HepG2 (cell line): ENCODE results near the gene SCAI. TPM values are rescaled to one million over a fixed set of nuclear protein-coding genes. Genes with fewer than 3 reads are reported as not detected.

Experiments
- ATAD3A ChIP-seq: sonication (generic); formaldehyde crosslinking; IDR thresholded peaks from 2 replicates; pipeline ENCODE4 v1.4.0; 2020; ENCODE audit warnings: missing genetic modification reagents
- ATRX ChIP-seq: sonication (generic); formaldehyde crosslinking; IDR thresholded peaks from 2 replicates; pipeline ENCODE4 v1.4.0; 2020; ENCODE audit warnings: missing genetic modification reagents, borderline replicate concordance
- CBX5 ChIP-seq: sonication (generic); formaldehyde crosslinking; IDR thresholded peaks from 2 replicates; pipeline ENCODE4 v1.4.0; 2020; ENCODE audit warnings: missing genetic modification reagents, borderline replicate concordance
- CC2D1A ChIP-seq: sonication (generic); formaldehyde crosslinking; IDR thresholded peaks from 2 replicates; pipeline ENCODE4 v1.8.1; 2023; ENCODE audit warnings: mild to moderate bottlenecking, missing genetic modification reagents
- KLF16 ChIP-seq, 2 experiments: sonication (generic) in 1 of 2; formaldehyde crosslinking in 1 of 2; IDR thresholded peaks; 2 replicates each; pipeline versions ENCODE4 v1.6.1 to v1.8.0; 2016 to 2023; ENCODE audit warnings: missing genetic modification reagents in 2 of 2, missing compliant biosample characterization in 1 of 2
- MAFG ChIP-seq: sonication (generic); formaldehyde crosslinking; IDR thresholded peaks from 2 replicates; pipeline ENCODE4 v1.5.1; 2020; ENCODE audit warnings: mild to moderate bottlenecking, missing genetic modification reagents
- MLLT10 ChIP-seq: sonication (generic); formaldehyde crosslinking; IDR thresholded peaks from 2 replicates; pipeline ENCODE4 v1.4.0; 2020; ENCODE audit warnings: missing genetic modification reagents
- PRDM4 ChIP-seq: sonication (generic); formaldehyde crosslinking; IDR thresholded peaks from 2 replicates; pipeline ENCODE4 v1.9.0; 2021; ENCODE audit warnings: missing genetic modification reagents, borderline replicate concordance
- RFX1 ChIP-seq: fragments of 450-650 bp; IDR thresholded peaks from 2 replicates; pipeline ENCODE4 v1.6.1; 2017
- TBX3 ChIP-seq: fragments of 450-650 bp; IDR thresholded peaks from 2 replicates; pipeline ENCODE4 v1.6.1; 2017; ENCODE audit warnings: antibody characterized with exemption, mild to moderate bottlenecking, inconsistent platforms, borderline replicate concordance
- ZC3H4 ChIP-seq: sonication (generic); formaldehyde crosslinking; IDR thresholded peaks from 2 replicates; pipeline ENCODE4 v1.4.0; 2020; ENCODE audit warnings: missing genetic modification reagents, borderline replicate concordance
- ZFY ChIP-seq: sonication (generic); formaldehyde crosslinking; IDR thresholded peaks from 2 replicates; pipeline ENCODE4 v1.4.0; 2020; ENCODE audit warnings: missing genetic modification reagents
- ZNF326 ChIP-seq: sonication (generic); formaldehyde crosslinking; IDR thresholded peaks from 2 replicates; pipeline ENCODE4 v1.4.0; 2020; ENCODE audit warnings: missing genetic modification reagents, borderline replicate concordance
- ZNF432 ChIP-seq: sonication (generic); formaldehyde crosslinking; IDR thresholded peaks from 2 replicates; pipeline ENCODE4 v1.5.0; 2020; ENCODE audit warnings: missing genetic modification reagents, mild to moderate bottlenecking, borderline replicate concordance
- ZNF44 ChIP-seq: sonication (generic); formaldehyde crosslinking; IDR thresholded peaks from 2 replicates; pipeline ENCODE4 v1.5.1; 2020; ENCODE audit warnings: mild to moderate bottlenecking, missing genetic modification reagents
- ZNF709 ChIP-seq: sonication (generic); formaldehyde crosslinking; IDR thresholded peaks from 2 replicates; pipeline ENCODE4 v1.5.0; 2020; ENCODE audit warnings: mild to moderate bottlenecking, missing genetic modification reagents
- ZNF761 ChIP-seq: sonication (generic); formaldehyde crosslinking; conservative IDR thresholded peaks from 2 replicates; pipeline ENCODE4 v1.4.0; 2020; ENCODE audit warnings: mild to moderate bottlenecking, missing genetic modification reagents
- polyA plus RNA-seq, 8 experiments: library from polyadenylated mRNA; depleted of rRNA in 3 of 8; stranded (reverse) in 7 of 8; unstranded in 1 of 8; fragments of >200 nt; fragmentation: Illumina TruSeq in 4 of 8; extraction: Trizol in 4 of 8; gene quantifications; 2 replicates each; pipeline versions ENCODE4 v1.2.1 to v1.2.3, GENCODE V29; 2011 to 2016; ENCODE audit warnings: low read depth in 4 of 8, missing spikeins in 1 of 8, mixed read lengths in 1 of 8; ENCODE audit not compliant: insufficient read depth in 1 of 8
- total RNA-seq, 5 experiments: library from RNA; depleted of rRNA; stranded (reverse); fragments of >200 nt; fragmentation: Illumina TruSeq; extraction: Trizol; gene quantifications; 2 replicates each; pipeline ENCODE4 v1.2.3, GENCODE V29; 2016; ENCODE audit warnings: low read depth in 1 of 5
- TF ChIP-seq, protein P1 (sequence below): sonication (generic); formaldehyde crosslinking; IDR thresholded peaks from 2 replicates; pipeline ENCODE4 v1.5.0; 2020; ENCODE audit warnings: mild to moderate bottlenecking, missing genetic modification reagents
- TF ChIP-seq, protein P2 (sequence below): sonication (generic); formaldehyde crosslinking; IDR thresholded peaks from 2 replicates; pipeline ENCODE4 v1.8.1; 2022; ENCODE audit warnings: mild to moderate bottlenecking, missing genetic modification reagents
- TF ChIP-seq, protein P3 (sequence below): IDR thresholded peaks from 2 replicates; pipeline ENCODE4 v1.6.1; 2012; ENCODE audit warnings: low read length, improper control_type of control experiment

The SCAI gene
- total and polyA plus RNA-seq, 2 of the 13 experiments (the other 11 are each of a cell fraction or from before 2014, with no cell fraction given): 4.4 to 8.4 TPM

- TF ChIP-seq RFX1 (no peak), ZNF44 (CRISPR knock-in tag) (0 out of 2 replicates have a peak, but pooled peaks have one; percentile 61), ZNF432 (CRISPR knock-in tag) (no peak), TBX3 (peak; percentile 21; the same call in 1 of the 2 replicates), ZC3H4 (CRISPR knock-in tag) (no peak), MLLT10 (CRISPR knock-in tag) (no peak), ZFY (CRISPR knock-in tag) (peak; percentile 98), CC2D1A (0 out of 2 replicates have a peak, but pooled peaks have one; percentile 45), MAFG (CRISPR knock-in tag) (no peak), ATAD3A (CRISPR knock-in tag) (no peak), CBX5 (CRISPR knock-in tag) (no peak; the same call in 1 of the 2 replicates), ZNF326 (no peak), ZNF761 (CRISPR knock-in tag) (peak; percentile 53; the same call in 1 of the 2 replicates), KLF16 (CRISPR knock-in tag; IDR thresholded peaks at IDR 0.05) (peak; percentile 52 to 74; a peak in 1 of 4 replicates), ATRX (CRISPR knock-in tag) (no peak), PRDM4 (CRISPR knock-in tag) (no peak), ZNF709 (peak; percentile 22; the same call in 1 of the 2 replicates)
- TF ChIP-seq, protein P1, sequence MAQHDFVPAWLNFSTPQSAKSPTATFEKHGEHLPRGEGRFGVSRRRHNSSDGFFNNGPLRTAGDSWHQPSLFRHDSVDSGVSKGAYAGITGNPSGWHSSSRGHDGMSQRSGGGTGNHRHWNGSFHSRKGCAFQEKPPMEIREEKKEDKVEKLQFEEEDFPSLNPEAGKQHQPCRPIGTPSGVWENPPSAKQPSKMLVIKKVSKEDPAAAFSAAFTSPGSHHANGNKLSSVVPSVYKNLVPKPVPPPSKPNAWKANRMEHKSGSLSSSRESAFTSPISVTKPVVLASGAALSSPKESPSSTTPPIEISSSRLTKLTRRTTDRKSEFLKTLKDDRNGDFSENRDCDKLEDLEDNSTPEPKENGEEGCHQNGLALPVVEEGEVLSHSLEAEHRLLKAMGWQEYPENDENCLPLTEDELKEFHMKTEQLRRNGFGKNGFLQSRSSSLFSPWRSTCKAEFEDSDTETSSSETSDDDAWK: no peak
- TF ChIP-seq, protein P2, sequence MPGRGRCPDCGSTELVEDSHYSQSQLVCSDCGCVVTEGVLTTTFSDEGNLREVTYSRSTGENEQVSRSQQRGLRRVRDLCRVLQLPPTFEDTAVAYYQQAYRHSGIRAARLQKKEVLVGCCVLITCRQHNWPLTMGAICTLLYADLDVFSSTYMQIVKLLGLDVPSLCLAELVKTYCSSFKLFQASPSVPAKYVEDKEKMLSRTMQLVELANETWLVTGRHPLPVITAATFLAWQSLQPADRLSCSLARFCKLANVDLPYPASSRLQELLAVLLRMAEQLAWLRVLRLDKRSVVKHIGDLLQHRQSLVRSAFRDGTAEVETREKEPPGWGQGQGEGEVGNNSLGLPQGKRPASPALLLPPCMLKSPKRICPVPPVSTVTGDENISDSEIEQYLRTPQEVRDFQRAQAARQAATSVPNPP (CRISPR knock-in tag): no peak
- TF ChIP-seq, protein P3, sequence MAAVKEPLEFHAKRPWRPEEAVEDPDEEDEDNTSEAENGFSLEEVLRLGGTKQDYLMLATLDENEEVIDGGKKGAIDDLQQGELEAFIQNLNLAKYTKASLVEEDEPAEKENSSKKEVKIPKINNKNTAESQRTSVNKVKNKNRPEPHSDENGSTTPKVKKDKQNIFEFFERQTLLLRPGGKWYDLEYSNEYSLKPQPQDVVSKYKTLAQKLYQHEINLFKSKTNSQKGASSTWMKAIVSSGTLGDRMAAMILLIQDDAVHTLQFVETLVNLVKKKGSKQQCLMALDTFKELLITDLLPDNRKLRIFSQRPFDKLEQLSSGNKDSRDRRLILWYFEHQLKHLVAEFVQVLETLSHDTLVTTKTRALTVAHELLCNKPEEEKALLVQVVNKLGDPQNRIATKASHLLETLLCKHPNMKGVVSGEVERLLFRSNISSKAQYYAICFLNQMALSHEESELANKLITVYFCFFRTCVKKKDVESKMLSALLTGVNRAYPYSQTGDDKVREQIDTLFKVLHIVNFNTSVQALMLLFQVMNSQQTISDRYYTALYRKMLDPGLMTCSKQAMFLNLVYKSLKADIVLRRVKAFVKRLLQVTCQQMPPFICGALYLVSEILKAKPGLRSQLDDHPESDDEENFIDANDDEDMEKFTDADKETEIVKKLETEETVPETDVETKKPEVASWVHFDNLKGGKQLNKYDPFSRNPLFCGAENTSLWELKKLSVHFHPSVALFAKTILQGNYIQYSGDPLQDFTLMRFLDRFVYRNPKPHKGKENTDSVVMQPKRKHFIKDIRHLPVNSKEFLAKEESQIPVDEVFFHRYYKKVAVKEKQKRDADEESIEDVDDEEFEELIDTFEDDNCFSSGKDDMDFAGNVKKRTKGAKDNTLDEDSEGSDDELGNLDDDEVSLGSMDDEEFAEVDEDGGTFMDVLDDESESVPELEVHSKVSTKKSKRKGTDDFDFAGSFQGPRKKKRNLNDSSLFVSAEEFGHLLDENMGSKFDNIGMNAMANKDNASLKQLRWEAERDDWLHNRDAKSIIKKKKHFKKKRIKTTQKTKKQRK: no peak
Observed at GRCh38 chr9:124940894-124941678, 202.2 kb downstream of the SCAI start, which contains the start of gene GOLGA1 (continued).
